Measurements from ENCODE around the gene PPARG.

The PPARG gene

DNA sequence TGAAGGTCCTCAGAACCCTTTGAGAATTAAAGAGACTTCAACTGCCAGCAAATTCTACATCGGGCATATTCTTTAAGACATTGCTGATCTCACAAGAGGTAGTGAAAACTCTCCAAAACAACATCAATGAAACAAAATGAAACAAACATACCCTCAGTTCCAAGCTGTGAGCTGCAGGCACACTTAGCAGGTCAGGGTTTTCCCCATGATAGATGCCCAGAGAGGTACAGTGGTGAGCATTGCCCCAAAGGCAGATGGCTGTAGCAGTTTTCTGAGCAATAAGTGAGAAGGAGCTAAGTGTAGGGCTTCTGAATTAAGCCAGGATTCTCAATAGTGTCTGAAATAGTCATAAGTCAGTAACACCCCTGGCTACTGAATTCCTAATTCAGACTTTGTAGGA lies 99.3 kb downstream of the PPARG start:
- Histone ChIP-seq H3K36me3 (ENCODE audit: insufficient read depth, low read length) (no peaks in the 10 kb centered on the region), H3K27me3 (ENCODE audit: control insufficient read depth in 1 of 2, insufficient read depth in 2 of 2, low read length in 2 of 2) (no peaks in the 10 kb centered on the region), H3K27ac (ENCODE audit: low read depth, low read length) (no peak overlapping the region), H3K4me1 (ENCODE audit: insufficient read depth, low read length) (peaks cover 8% of the 10 kb centered on the region), H3K9ac (ENCODE audit: low read length) (no peak overlapping the region), H3K9me3 (ENCODE audit: low read length) (no peaks in the 10 kb centered on the region), H3K4me3 (ENCODE audit: low read depth in 1 of 2, low read length in 2 of 2) (no peak overlapping the region)

DNA sequence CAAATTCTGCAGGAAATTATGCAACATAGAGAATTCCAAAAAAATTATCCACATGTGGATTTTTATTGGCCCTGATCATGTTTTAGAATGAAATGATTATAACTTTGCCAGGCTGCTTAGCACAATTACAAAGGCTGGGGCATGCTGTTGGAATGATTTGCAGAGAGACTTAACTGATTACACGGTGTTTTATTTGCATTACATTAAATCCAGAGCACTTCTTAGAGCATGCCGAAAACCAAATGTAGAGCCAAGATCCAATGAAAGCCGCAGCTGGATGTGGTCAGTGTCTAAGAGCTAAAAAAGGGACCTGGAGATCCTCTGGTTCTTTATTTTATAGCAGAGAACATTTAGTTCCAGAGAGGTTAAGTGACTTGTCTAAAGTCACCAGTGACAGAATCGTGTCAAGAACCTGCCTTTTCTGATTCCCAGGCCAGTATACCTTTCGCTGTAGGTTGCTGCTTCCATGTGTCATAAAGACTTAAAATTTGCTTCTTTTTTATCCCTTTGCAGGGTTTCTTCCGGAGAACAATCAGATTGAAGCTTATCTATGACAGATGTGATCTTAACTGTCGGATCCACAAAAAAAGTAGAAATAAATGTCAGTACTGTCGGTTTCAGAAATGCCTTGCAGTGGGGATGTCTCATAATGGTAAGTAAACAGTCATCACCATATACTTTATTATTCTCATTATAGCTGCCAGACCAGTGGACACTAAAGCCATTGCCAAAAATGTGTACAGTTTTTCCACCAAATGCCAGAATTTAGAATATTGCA lies 103.4 kb downstream of the PPARG start:
- Histone ChIP-seq H3K27ac (ENCODE audit: low read depth, low read length) (no peak overlapping the region), H3K27me3 (ENCODE audit: control insufficient read depth in 1 of 2, insufficient read depth in 2 of 2, low read length in 2 of 2) (no peaks in the 10 kb centered on the region), H3K36me3 (ENCODE audit: insufficient read depth, low read length) (no peaks in the 10 kb centered on the region), H3K9ac (ENCODE audit: low read length) (no peak overlapping the region), H3K4me1 (ENCODE audit: insufficient read depth, low read length) (peaks cover 8% of the 10 kb centered on the region), H3K4me3 (ENCODE audit: low read depth in 1 of 2, low read length in 2 of 2) (no peak overlapping the region), H3K9me3 (ENCODE audit: low read length) (no peaks in the 10 kb centered on the region)

DNA sequence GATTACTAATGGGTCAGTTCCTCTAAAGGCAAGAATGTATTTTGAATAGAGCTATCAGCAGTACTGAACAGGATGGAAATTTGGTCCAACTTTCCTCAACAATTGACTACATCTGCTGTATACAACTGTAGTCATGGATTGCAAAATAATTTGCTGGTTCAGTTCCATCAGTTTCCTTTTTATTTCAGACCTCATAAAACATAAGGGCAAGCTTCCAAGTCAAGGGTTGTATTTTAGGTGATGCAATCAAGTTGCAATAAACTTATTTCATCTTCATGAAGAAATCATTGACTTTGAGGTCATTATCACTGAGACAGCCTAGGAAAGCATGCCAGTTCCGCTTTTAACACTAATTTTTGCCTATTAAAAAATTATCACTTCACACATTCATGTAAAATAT lies 105.0 kb downstream of the PPARG start:
- no peaks in the 10 kb centered on the region for H3K9me3 ChIP-seq (ENCODE audit: low read length)
- H3K4me3 ChIP-seq (ENCODE audit: low read depth in 1 of 2, low read length in 2 of 2): no peak overlapping the region
- H3K27me3 ChIP-seq (ENCODE audit: control insufficient read depth in 1 of 2, insufficient read depth in 2 of 2, low read length in 2 of 2): no peaks in the 10 kb centered on the region
- H3K9ac ChIP-seq (ENCODE audit: low read length): no peak overlapping the region
- H3K4me1 ChIP-seq (ENCODE audit: insufficient read depth, low read length): peaks cover 8% of the 10 kb centered on the region
- H3K27ac ChIP-seq (ENCODE audit: low read depth, low read length): no peak overlapping the region
- no peaks in the 10 kb centered on the region for H3K36me3 ChIP-seq (ENCODE audit: insufficient read depth, low read length)

- Histone ChIP-seq H3K9ac (ENCODE audit: low read length) (no peak overlapping the region), H3K36me3 (ENCODE audit: insufficient read depth, low read length) (no peaks in the 10 kb centered on the region), H3K27ac (ENCODE audit: low read depth, low read length) (no peak overlapping the region), H3K4me3 (ENCODE audit: low read depth in 1 of 2, low read length in 2 of 2) (no peak overlapping the region), H3K4me1 (ENCODE audit: insufficient read depth, low read length) (peaks cover 8% of the 10 kb centered on the region), H3K27me3 (ENCODE audit: control insufficient read depth in 1 of 2, insufficient read depth in 2 of 2, low read length in 2 of 2) (no peaks in the 10 kb centered on the region), H3K9me3 (ENCODE audit: low read length) (no peaks in the 10 kb centered on the region)
Measured at GRCh38 chr3:12394569-12395271, 105.8 kb downstream of the PPARG start.

DNA sequence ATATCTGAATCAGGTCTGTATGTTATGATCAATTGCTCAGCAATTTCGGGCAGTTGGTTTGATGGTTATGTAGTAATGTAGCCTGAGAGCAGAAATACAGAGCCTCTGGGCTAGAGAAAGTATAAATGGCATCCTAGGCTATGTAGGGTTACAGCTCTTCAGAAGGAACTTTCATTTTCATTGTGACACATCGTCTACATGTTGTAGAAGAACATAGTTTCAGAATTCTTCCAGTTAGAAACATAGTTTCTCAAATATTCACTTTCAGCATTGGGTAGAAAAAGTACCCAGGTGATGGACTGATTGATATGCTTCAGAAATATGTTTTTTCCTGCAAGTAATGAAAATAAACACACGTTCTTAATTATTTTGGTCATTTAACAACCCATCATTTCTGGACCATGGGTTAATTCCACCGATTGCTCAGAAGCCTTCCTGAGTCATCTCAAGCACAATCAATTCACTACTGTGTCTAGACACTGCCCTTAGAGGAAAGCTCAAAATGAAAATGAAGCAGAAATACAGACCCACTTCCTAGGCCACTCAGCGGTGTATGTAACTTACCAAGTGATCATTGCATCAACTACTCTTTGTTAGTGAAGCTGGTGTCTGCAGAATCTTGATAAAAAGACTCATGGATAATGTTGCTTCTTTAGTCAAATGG lies 106.6 kb downstream of the PPARG start:
- H3K27me3 ChIP-seq (ENCODE audit: control insufficient read depth in 1 of 2, insufficient read depth in 2 of 2, low read length in 2 of 2): no peaks in the 10 kb centered on the region
- H3K9ac ChIP-seq (ENCODE audit: low read length): no peak overlapping the region
- H3K36me3 ChIP-seq (ENCODE audit: insufficient read depth, low read length): no peaks in the 10 kb centered on the region
- H3K9me3 ChIP-seq (ENCODE audit: low read length): no peaks in the 10 kb centered on the region
- H3K27ac ChIP-seq (ENCODE audit: low read depth, low read length): no peak overlapping the region
- H3K4me1 ChIP-seq (ENCODE audit: insufficient read depth, low read length): peaks cover 8% of the 10 kb centered on the region
- no peak overlapping the region for H3K4me3 ChIP-seq (ENCODE audit: low read depth in 1 of 2, low read length in 2 of 2)

- no peak overlapping the region for H3K4me3 ChIP-seq (ENCODE audit: low read depth in 1 of 2, low read length in 2 of 2)
- no peak overlapping the region for H3K27ac ChIP-seq (ENCODE audit: low read depth, low read length)
- H3K27me3 ChIP-seq (ENCODE audit: control insufficient read depth in 1 of 2, insufficient read depth in 2 of 2, low read length in 2 of 2): no peaks in the 10 kb centered on the region
- H3K9ac ChIP-seq (ENCODE audit: low read length): no peak overlapping the region
- peaks cover 8% of the 10 kb centered on the region for H3K4me1 ChIP-seq (ENCODE audit: insufficient read depth, low read length)
- H3K9me3 ChIP-seq (ENCODE audit: low read length): no peaks in the 10 kb centered on the region
- no peaks in the 10 kb centered on the region for H3K36me3 ChIP-seq (ENCODE audit: insufficient read depth, low read length)
Measured at GRCh38 chr3:12396471-12396870, 107.6 kb downstream of the PPARG start.

DNA sequence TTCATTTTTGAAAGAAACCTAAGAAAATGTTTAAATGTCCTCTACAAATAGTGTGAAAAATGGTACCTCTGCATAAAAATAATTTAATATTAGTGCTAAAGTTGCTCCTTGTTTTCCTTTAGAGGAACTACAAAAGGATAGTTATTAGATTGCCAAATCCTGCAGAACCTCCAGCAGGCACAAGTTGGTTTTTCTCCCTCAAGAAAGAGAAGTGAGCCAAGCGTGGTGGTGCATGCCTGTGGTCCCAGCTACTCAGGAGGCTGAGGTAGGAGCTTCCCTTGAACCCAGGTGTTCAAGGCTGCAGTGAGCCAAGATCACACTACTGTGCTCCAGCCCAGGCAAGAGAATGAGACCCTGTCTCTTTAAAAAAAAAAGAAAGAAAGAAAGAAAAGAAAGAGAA lies 110.4 kb downstream of the PPARG start:
- Histone ChIP-seq H3K9ac (ENCODE audit: low read length) (no peak overlapping the region), H3K9me3 (ENCODE audit: low read length) (no peaks in the 10 kb centered on the region), H3K4me1 (ENCODE audit: insufficient read depth, low read length) (no peaks in the 10 kb centered on the region), H3K36me3 (ENCODE audit: insufficient read depth, low read length) (no peaks in the 10 kb centered on the region), H3K27ac (ENCODE audit: low read depth, low read length) (no peak overlapping the region), H3K4me3 (ENCODE audit: low read depth in 1 of 2, low read length in 2 of 2) (no peak overlapping the region), H3K27me3 (ENCODE audit: control insufficient read depth in 1 of 2, insufficient read depth in 2 of 2, low read length in 2 of 2) (no peaks in the 10 kb centered on the region)

- H3K36me3 ChIP-seq (ENCODE audit: insufficient read depth, low read length): no peaks in the 10 kb centered on the region
- no peaks in the 10 kb centered on the region for H3K9me3 ChIP-seq (ENCODE audit: low read length)
- H3K9ac ChIP-seq (ENCODE audit: low read length): no peak overlapping the region
- no peak overlapping the region for H3K4me3 ChIP-seq (ENCODE audit: low read depth in 1 of 2, low read length in 2 of 2)
- H3K4me1 ChIP-seq (ENCODE audit: insufficient read depth, low read length): no peaks in the 10 kb centered on the region
- H3K27me3 ChIP-seq (ENCODE audit: control insufficient read depth in 1 of 2, insufficient read depth in 2 of 2, low read length in 2 of 2): no peaks in the 10 kb centered on the region
- no peak overlapping the region for H3K27ac ChIP-seq (ENCODE audit: low read depth, low read length)
Measured at GRCh38 chr3:12400616-12401194, 111.8 kb downstream of the PPARG start.

GRCh38 chr3:12401208-12401607 lies 112.3 kb downstream of the PPARG start:
- no peak overlapping the region for H3K27ac ChIP-seq (ENCODE audit: low read depth, low read length)
- no peaks in the 10 kb centered on the region for H3K27me3 ChIP-seq (ENCODE audit: control insufficient read depth in 1 of 2, insufficient read depth in 2 of 2, low read length in 2 of 2)
- no peaks in the 10 kb centered on the region for H3K36me3 ChIP-seq (ENCODE audit: insufficient read depth, low read length)

GRCh38 chr3:12405432-12406272 lies 116.8 kb downstream of the PPARG start:
- H3K9ac ChIP-seq (ENCODE audit: low read length): no peak overlapping the region
- no peak overlapping the region for H3K4me3 ChIP-seq (ENCODE audit: low read depth in 1 of 2, low read length in 2 of 2)
- no peak overlapping the region for H3K27ac ChIP-seq (ENCODE audit: low read depth, low read length)
- no peaks in the 10 kb centered on the region for H3K4me1 ChIP-seq (ENCODE audit: insufficient read depth, low read length)
- no peaks in the 10 kb centered on the region for H3K9me3 ChIP-seq (ENCODE audit: low read length)
- H3K36me3 ChIP-seq (ENCODE audit: insufficient read depth, low read length): no peaks in the 10 kb centered on the region
- H3K27me3 ChIP-seq (ENCODE audit: control insufficient read depth in 1 of 2, insufficient read depth in 2 of 2, low read length in 2 of 2): no peaks in the 10 kb centered on the region

More at GRCh38 chr3:12401208-12401607, 112.3 kb downstream of the PPARG start:
- Histone ChIP-seq H3K9ac (ENCODE audit: low read length) (no peak overlapping the region), H3K4me1 (ENCODE audit: insufficient read depth, low read length) (no peaks in the 10 kb centered on the region), H3K9me3 (ENCODE audit: low read length) (no peaks in the 10 kb centered on the region), H3K4me3 (ENCODE audit: low read depth in 1 of 2, low read length in 2 of 2) (no peak overlapping the region)
